NAMALWA (cell line): ENCODE data around the gene TMEM145.
"Not testable (repeated sequence)": the region's sequence is repeated elsewhere in the genome, so short reads cannot be mapped to it uniquely, and the experiment has no call there.

Source experiments
- DNase-seq: peaks from one replicate; pipeline ENCODE4 v3.0.0-alpha.2; 2015; ENCODE audit warnings: low spot score

The TMEM145 gene

GRCh38 chr19:42334697-42335373 lies 21.7 kb downstream of the TMEM145 start:
- DNase-seq = no peak

- no peak for DNase-seq
These were observed 22.3 kb downstream of the TMEM145 start for GRCh38 chr19:42335374-42335936.

- no peak for DNase-seq
These were observed 22.9 kb downstream of the TMEM145 start for GRCh38 chr19:42335971-42336370.

- DNase-seq = not testable (repeated sequence)
These were observed 26.2 kb downstream of the TMEM145 start for GRCh38 chr19:42339126-42339860.

GRCh38 chr19:42339922-42340321 lies 26.8 kb downstream of the TMEM145 start:
- not testable (repeated sequence) for DNase-seq

- peak; percentile 29 for DNase-seq
These were observed 30.4 kb downstream of the TMEM145 start for GRCh38 chr19:42343344-42344110.

- DNase-seq = no peak
These were observed 31.3 kb downstream of the TMEM145 start for GRCh38 chr19:42344336-42344893.

- DNase-seq = no peak
These were observed 32.2 kb downstream of the TMEM145 start for GRCh38 chr19:42345191-42345812.

- no peak for DNase-seq
These were observed 35.1 kb downstream of the TMEM145 start for GRCh38 chr19:42348211-42348610.

- DNase-seq = no peak
These were observed 36.4 kb downstream of the TMEM145 start for GRCh38 chr19:42349378-42350107.

- DNase-seq = no peak
These were observed 37.3 kb downstream of the TMEM145 start for GRCh38 chr19:42350417-42350816.

GRCh38 chr19:42351079-42351735 lies 38.1 kb downstream of the TMEM145 start:
- DNase-seq = no peak

GRCh38 chr19:42352301-42353259 lies 39.5 kb downstream of the TMEM145 start:
- DNase-seq = peak; percentile 81

GRCh38 chr19:42353341-42354015 lies 40.4 kb downstream of the TMEM145 start:
- no peak for DNase-seq

GRCh38 chr19:42355896-42356295 lies 42.8 kb downstream of the TMEM145 start:
- no peak for DNase-seq

GRCh38 chr19:42356686-42357085 lies 43.6 kb downstream of the TMEM145 start:
- DNase-seq = no peak

GRCh38 chr19:42357290-42357689 lies 44.2 kb downstream of the TMEM145 start:
- no peak for DNase-seq

GRCh38 chr19:42360787-42361544 lies 47.9 kb downstream of the TMEM145 start:
- peak; percentile 30 for DNase-seq
